ENCODE measurements around the gene HTN1. TPM values are rescaled to one million over a fixed set of nuclear protein-coding genes. Genes with fewer than 3 reads are reported as not detected.
"Not testable (repeated sequence)": the region's sequence is repeated elsewhere in the genome, so short reads cannot be mapped to it uniquely, and the experiment has no call there.

The HTN1 gene
- total RNA-seq (2013), result not detected
- polyA plus RNA-seq (not detected), polyA minus RNA-seq (not detected in 2 replicates), total RNA-seq (0 to 0.81 (median 0.04) reads per million in 11 experiments)

DNA sequence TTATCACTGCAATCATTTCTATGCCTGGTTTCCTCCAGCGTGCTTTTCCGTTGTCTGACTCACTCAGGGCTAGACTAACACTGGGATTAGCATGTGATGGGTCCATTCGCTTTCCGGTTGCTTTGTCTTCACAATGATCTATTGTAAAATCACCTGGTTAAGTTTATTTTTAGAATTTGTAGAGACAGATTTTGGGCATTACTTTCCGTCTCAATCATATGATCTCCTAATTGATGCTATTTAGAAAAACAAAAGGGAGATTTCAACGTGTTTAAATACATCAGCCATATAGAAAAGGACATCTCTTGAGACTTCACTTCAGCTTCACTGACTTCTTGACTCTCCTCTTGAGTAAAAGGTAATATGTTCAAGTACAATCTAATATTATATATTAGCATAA lies at the start of gene HTN1:
Gene HTN1 (plus strand): TSS at position 301 of the 400 bp plus-strand sequence. CDS start 2,639 bp downstream, outside the sequence.
- H3K9me3 Mint-ChIP-seq; H3K4me3 Mint-ChIP-seq; H3K4me1 Mint-ChIP-seq; H4K20me1 ChIP-seq (ENCODE audit: insufficient read depth, low read length); intact Hi-C loops (cut with micrococcal nuclease); H3K4me3 ChIP-seq (replicated peaks in 1 of 3; ENCODE audit: low read depth in 2 of 3, low read length in 3 of 3); H3K27ac ChIP-seq (ENCODE audit: low read depth in 1 of 2, low read length in 2 of 2); H3K4me1 ChIP-seq (ENCODE audit: control insufficient read depth in 1 of 2, insufficient read depth in 2 of 2, low read length in 2 of 2); H3K36me3 ChIP-seq (replicated peaks in 1 of 2; ENCODE audit: control insufficient read depth in 1 of 2, insufficient read depth in 2 of 2, low read length in 2 of 2); H3K27ac Mint-ChIP-seq; H3K27me3 Mint-ChIP-seq (ENCODE audit: low read depth in 3 of 3); H3K4me2 ChIP-seq (replicated peaks; ENCODE audit: extremely low read depth, low read length, poor library complexity, severe bottlenecking); H3K79me2 ChIP-seq (ENCODE audit: insufficient read depth, low read length); DNase-seq; H3K9ac ChIP-seq (ENCODE audit: insufficient read depth, low read length, poor library complexity, severe bottlenecking); H2AFZ ChIP-seq (ENCODE audit: insufficient read depth, low read depth, low read length, poor library complexity, severe bottlenecking); H3K36me3 Mint-ChIP-seq; H3K9me3 ChIP-seq (replicated peaks in 1 of 2; ENCODE audit: control insufficient read depth in 1 of 2, insufficient read depth in 1 of 2, low read length in 2 of 2); H3K27me3 ChIP-seq (ENCODE audit: control insufficient read depth in 2 of 2, insufficient read depth in 2 of 2, low read length in 2 of 2): not testable (repeated sequence)
- no CpG with 5 or more reads among the region's 6 CpGs for WGBS (ENCODE audit: insufficient coverage)

DNA sequence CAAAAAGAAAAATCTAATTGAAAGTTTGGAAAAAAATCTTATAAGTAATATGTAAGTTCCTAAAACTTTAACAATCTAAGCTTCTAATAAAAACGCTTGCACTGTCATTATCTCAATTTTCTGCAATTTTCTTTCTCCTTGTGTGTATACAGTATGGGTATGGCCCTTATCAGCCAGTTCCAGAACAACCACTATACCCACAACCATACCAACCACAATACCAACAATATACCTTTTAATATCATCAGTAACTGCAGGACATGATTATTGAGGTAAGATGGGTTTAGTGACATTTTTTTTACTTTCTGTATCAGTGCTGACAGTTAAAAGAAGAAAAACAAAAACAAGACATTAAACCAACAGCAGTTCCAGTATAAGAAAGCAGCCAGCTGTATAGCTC lies 49.5 kb upstream of the HTN1 start:
- Mint-ChIP-seq H3K27ac (no peak overlapping the region), H3K9me3 (no peaks in the 10 kb centered on the region), H3K27me3 (ENCODE audit: low read depth in 3 of 3) (no peaks in the 10 kb centered on the region), H3K36me3 (no peaks in the 10 kb centered on the region), H3K4me3 (no peak overlapping the region), H3K4me1 (no peaks in the 10 kb centered on the region)
- H3K79me2 ChIP-seq (ENCODE audit: insufficient read depth, low read length), result no peaks in the 10 kb centered on the region
- H3K4me1 ChIP-seq (ENCODE audit: control insufficient read depth in 1 of 2, insufficient read depth in 2 of 2, low read length in 2 of 2), result no peaks in the 10 kb centered on the region
- no CpG with 5 or more reads among the region's 1 CpG for WGBS (ENCODE audit: insufficient coverage)
- H3K36me3 ChIP-seq (replicated peaks in 1 of 2; ENCODE audit: control insufficient read depth in 1 of 2, insufficient read depth in 2 of 2, low read length in 2 of 2), result no peaks in the 10 kb centered on the region
- H3K27me3 ChIP-seq (ENCODE audit: control insufficient read depth in 2 of 2, insufficient read depth in 2 of 2, low read length in 2 of 2), result no peaks in the 10 kb centered on the region
- no peak overlapping the region for H3K4me2 ChIP-seq (replicated peaks; ENCODE audit: extremely low read depth, low read length, poor library complexity, severe bottlenecking)
- no peak overlapping the region for H3K4me3 ChIP-seq (replicated peaks in 1 of 3; ENCODE audit: low read depth in 2 of 3, low read length in 3 of 3)
- no peak overlapping the region for H3K9ac ChIP-seq (ENCODE audit: insufficient read depth, low read length, poor library complexity, severe bottlenecking)
- intact Hi-C loops (cut with micrococcal nuclease), result no loop called here
- H3K27ac ChIP-seq (ENCODE audit: low read depth in 1 of 2, low read length in 2 of 2), result no peak overlapping the region
- TF ChIP-seq, protein P1, sequence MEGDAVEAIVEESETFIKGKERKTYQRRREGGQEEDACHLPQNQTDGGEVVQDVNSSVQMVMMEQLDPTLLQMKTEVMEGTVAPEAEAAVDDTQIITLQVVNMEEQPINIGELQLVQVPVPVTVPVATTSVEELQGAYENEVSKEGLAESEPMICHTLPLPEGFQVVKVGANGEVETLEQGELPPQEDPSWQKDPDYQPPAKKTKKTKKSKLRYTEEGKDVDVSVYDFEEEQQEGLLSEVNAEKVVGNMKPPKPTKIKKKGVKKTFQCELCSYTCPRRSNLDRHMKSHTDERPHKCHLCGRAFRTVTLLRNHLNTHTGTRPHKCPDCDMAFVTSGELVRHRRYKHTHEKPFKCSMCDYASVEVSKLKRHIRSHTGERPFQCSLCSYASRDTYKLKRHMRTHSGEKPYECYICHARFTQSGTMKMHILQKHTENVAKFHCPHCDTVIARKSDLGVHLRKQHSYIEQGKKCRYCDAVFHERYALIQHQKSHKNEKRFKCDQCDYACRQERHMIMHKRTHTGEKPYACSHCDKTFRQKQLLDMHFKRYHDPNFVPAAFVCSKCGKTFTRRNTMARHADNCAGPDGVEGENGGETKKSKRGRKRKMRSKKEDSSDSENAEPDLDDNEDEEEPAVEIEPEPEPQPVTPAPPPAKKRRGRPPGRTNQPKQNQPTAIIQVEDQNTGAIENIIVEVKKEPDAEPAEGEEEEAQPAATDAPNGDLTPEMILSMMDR (IDR thresholded peaks at IDR 0.05), result no peak
- DNase-seq, result no peak
- no peaks in the 10 kb centered on the region for H3K9me3 ChIP-seq (replicated peaks in 1 of 2; ENCODE audit: control insufficient read depth in 1 of 2, insufficient read depth in 1 of 2, low read length in 2 of 2)
- no peaks in the 10 kb centered on the region for H4K20me1 ChIP-seq (ENCODE audit: insufficient read depth, low read length)
- no peak overlapping the region for H2AFZ ChIP-seq (ENCODE audit: insufficient read depth, low read depth, low read length, poor library complexity, severe bottlenecking)
